IPS-20b (cell line): ENCODE measurements around the gene PMFBP1.

ENCODE experiments used
- H3K27ac ChIP-seq: one replicate; pipeline ENCODE4 v1.5.1; 2013; ENCODE audit warnings: low read length
- H3K27me3 ChIP-seq: 2 replicates; pipeline ENCODE4 v1.6.1; 2013; ENCODE audit warnings: mild to moderate bottlenecking, low read length, inconsistent platforms; ENCODE audit not compliant: insufficient read depth
- H3K36me3 ChIP-seq: 2 replicates; pipeline ENCODE4 v1.6.1; 2013; ENCODE audit warnings: low read depth, mild to moderate bottlenecking, inconsistent platforms, low read length, moderate library complexity; ENCODE audit not compliant: insufficient read depth
- H3K4me1 ChIP-seq: 2 replicates; pipeline ENCODE4 v1.6.1; 2013; ENCODE audit warnings: mild to moderate bottlenecking, control low read depth, inconsistent platforms, low read length, moderate library complexity; ENCODE audit not compliant: insufficient read depth
- H3K4me3 ChIP-seq: 2 replicates; pipeline ENCODE4 v1.5.1; 2013; ENCODE audit warnings: mild to moderate bottlenecking, low read length, inconsistent platforms
- H3K9ac ChIP-seq: 2 replicates; pipeline ENCODE4 v1.6.1; 2013; ENCODE audit warnings: low read depth, mild to moderate bottlenecking, inconsistent platforms, low read length, moderate library complexity
- H3K9me3 ChIP-seq: 2 replicates; pipeline ENCODE4 v1.6.1; 2013; ENCODE audit warnings: mild to moderate bottlenecking, low read depth, low read length, inconsistent platforms; ENCODE audit not compliant: insufficient read depth

Gene PMFBP1

GRCh38 chr16:72072514-72073342 lies 99.2 kb downstream of the PMFBP1 start:
- Histone ChIP-seq H3K9me3 (no peaks in the 10 kb centered on the region), H3K27me3 (no peaks in the 10 kb centered on the region), H3K4me3 (no peak overlapping the region), H3K27ac (no peak overlapping the region), H3K36me3 (no peaks in the 10 kb centered on the region), H3K9ac (no peak overlapping the region), H3K4me1 (no peaks in the 10 kb centered on the region)
